GM12878 (cell line): ENCODE results near the gene SNRPB2.

Experiments
- BCL11A ChIP-seq: IDR thresholded peaks from 2 replicates; pipeline ENCODE4 v1.6.1; 2011; ENCODE audit warnings: low read depth, low read length
- KDM1A ChIP-seq: fragments of 200-600 bp; sonication (generic); IDR thresholded peaks from 2 replicates; pipeline ENCODE4 v1.6.1; 2016; ENCODE audit warnings: borderline replicate concordance
- POLR2AphosphoS5 ChIP-seq: IDR thresholded peaks from 2 replicates; pipeline ENCODE4 v1.6.1; 2011; ENCODE audit warnings: mild to moderate bottlenecking, low read length, inconsistent platforms
- SMAD5 ChIP-seq: IDR thresholded peaks from 2 replicates; pipeline ENCODE4 v1.6.1; 2016; ENCODE audit warnings: antibody characterized with exemption, low read depth
- ZNF217 ChIP-seq: fragments of 450-650 bp; IDR thresholded peaks from 2 replicates; pipeline ENCODE4 v1.6.1; 2017; ENCODE audit warnings: antibody characterized with exemption, mild to moderate bottlenecking
- TF ChIP-seq, protein P1 (sequence below): IDR thresholded peaks from 2 replicates; pipeline ENCODE4 v1.6.1; 2011; ENCODE audit warnings: mild to moderate bottlenecking, low read depth, low read length, moderate library complexity; ENCODE audit not compliant: insufficient replicate concordance
- TF ChIP-seq, protein P2 (sequence below), 3 experiments: IDR thresholded peaks in 2 of 3; conservative IDR thresholded peaks in 1 of 3; 2 replicates each; pipeline ENCODE4 v1.5.1; 2011; ENCODE audit warnings: low read depth in 3 of 3, low read length in 3 of 3, mild to moderate bottlenecking in 3 of 3, control low read depth in 2 of 3, moderate library complexity in 2 of 3, inconsistent platforms in 1 of 3, mixed read lengths in 1 of 3; ENCODE audit not compliant: control insufficient read depth in 2 of 3, insufficient read depth in 1 of 3; ENCODE audit errors: extremely low read depth in 1 of 3
- TF ChIP-seq, protein P3 (sequence below): IDR thresholded peaks from 2 replicates; pipeline ENCODE4 v1.6.1; 2011; ENCODE audit warnings: low read depth, low read length, improper control_type of control experiment, borderline replicate concordance

DNA sequence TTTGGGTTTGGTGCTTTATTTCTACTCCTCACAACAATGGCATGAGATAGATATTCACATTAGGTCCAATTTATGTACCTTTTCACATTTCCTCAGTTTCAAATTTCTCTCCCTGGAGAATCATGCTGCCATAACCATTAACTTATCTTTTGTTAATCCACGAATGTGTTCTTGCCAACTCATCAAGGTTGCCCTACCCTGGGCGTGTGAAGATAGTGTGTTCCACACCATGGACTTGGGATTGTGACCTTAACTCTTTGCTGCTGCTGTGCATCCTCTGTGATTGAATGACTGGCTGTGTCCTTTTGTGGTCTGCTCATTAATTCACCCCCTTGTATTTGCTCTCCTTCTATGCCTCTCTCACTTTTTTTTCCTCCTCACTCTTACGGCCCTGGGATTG is 34.2 kb upstream of the SNRPB2 start:
- TF ChIP-seq KDM1A (no peak), SMAD5 (no peak), POLR2AphosphoS5 (no peak), ZNF217 (no peak), BCL11A (no peak)
- TF ChIP-seq, protein P1, sequence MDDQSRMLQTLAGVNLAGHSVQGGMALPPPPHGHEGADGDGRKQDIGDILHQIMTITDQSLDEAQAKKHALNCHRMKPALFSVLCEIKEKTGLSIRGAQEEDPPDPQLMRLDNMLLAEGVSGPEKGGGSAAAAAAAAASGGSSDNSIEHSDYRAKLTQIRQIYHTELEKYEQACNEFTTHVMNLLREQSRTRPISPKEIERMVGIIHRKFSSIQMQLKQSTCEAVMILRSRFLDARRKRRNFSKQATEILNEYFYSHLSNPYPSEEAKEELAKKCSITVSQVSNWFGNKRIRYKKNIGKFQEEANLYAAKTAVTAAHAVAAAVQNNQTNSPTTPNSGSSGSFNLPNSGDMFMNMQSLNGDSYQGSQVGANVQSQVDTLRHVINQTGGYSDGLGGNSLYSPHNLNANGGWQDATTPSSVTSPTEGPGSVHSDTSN, result no peak
- TF ChIP-seq, protein P2, sequence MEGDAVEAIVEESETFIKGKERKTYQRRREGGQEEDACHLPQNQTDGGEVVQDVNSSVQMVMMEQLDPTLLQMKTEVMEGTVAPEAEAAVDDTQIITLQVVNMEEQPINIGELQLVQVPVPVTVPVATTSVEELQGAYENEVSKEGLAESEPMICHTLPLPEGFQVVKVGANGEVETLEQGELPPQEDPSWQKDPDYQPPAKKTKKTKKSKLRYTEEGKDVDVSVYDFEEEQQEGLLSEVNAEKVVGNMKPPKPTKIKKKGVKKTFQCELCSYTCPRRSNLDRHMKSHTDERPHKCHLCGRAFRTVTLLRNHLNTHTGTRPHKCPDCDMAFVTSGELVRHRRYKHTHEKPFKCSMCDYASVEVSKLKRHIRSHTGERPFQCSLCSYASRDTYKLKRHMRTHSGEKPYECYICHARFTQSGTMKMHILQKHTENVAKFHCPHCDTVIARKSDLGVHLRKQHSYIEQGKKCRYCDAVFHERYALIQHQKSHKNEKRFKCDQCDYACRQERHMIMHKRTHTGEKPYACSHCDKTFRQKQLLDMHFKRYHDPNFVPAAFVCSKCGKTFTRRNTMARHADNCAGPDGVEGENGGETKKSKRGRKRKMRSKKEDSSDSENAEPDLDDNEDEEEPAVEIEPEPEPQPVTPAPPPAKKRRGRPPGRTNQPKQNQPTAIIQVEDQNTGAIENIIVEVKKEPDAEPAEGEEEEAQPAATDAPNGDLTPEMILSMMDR (IDR thresholded peaks at IDR 0.05 in 2 of 3, conservative IDR thresholded peaks at IDR 0.05 in 1 of 3; ENCODE audit: control insufficient read depth in 2 of 3, extremely low read depth in 1 of 3, insufficient read depth in 1 of 3, low read depth in 3 of 3, low read length in 3 of 3), result no peak
- TF ChIP-seq, protein P3, sequence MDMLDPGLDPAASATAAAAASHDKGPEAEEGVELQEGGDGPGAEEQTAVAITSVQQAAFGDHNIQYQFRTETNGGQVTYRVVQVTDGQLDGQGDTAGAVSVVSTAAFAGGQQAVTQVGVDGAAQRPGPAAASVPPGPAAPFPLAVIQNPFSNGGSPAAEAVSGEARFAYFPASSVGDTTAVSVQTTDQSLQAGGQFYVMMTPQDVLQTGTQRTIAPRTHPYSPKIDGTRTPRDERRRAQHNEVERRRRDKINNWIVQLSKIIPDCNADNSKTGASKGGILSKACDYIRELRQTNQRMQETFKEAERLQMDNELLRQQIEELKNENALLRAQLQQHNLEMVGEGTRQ, result no peak
